ENCODE data around the gene SEMA6D.

GRCh38 chr15:47733085-47733484 lies 15.8 kb downstream of the SEMA6D start:
- TF ChIP-seq CTCF (conservative IDR thresholded peaks at IDR 0.05; ENCODE audit: low read depth, low read length): no peak
- no peak for TF ChIP-seq EZH2phosphoT487 (IDR thresholded peaks at IDR 0.05; ENCODE audit: borderline replicate concordance, low read length)
